GM12891 (cell line): ENCODE data around the gene RFC2.
A peak's percentile ranks its signal among the peaks of the same experiment; 100 is the strongest.

Experiments
- DNase-seq: peaks from one replicate; pipeline ENCODE4 v3.0.0; 2011; ENCODE audit warnings: low spot score; ENCODE audit not compliant: insufficient read length
- FAIRE-seq: peaks from 2 replicates; lab custom pipeline; 2011; peaks lifted over from hg19 to GRCh38; lab: Jason Lieb, UNC
- PAX5 ChIP-seq: IDR thresholded peaks from 2 replicates; pipeline ENCODE4 v1.6.1; 2011; ENCODE audit warnings: low read length, moderate library complexity, mild to moderate bottlenecking; ENCODE audit not compliant: insufficient read depth, severe bottlenecking
- POLR2A ChIP-seq: IDR thresholded peaks from 2 replicates; pipeline ENCODE4 v1.6.1; 2011; ENCODE audit warnings: low read depth, low read length, control low read depth
- POLR2AphosphoS5 ChIP-seq: IDR thresholded peaks from 2 replicates; pipeline ENCODE4 v1.6.1; 2011; ENCODE audit warnings: low read depth, low read length, control low read depth
- POU2F2 ChIP-seq: IDR thresholded peaks from 2 replicates; pipeline ENCODE4 v1.6.1; 2011; ENCODE audit warnings: low read depth, mild to moderate bottlenecking, control low read depth, low read length, moderate library complexity
- SPI1 ChIP-seq: IDR thresholded peaks from 2 replicates; pipeline ENCODE4 v1.6.1; 2011; ENCODE audit warnings: low read depth, low read length, control low read depth
- TAF1 ChIP-seq: IDR thresholded peaks from 2 replicates; pipeline ENCODE4 v1.6.1; 2011; ENCODE audit warnings: low read depth, low read length, control low read depth

The RFC2 gene

GRCh38 chr7:74290981-74291441 is 36.8 kb upstream of the RFC2 start:
- DNase-seq = no peak
- no peak for FAIRE-seq
- TF ChIP-seq POLR2AphosphoS5 (no peak), POLR2A (no peak), PAX5 (no peak), SPI1 (no peak), TAF1 (no peak), POU2F2 (no peak)

- DNase-seq (no peak), FAIRE-seq (peak; percentile 50)
- TF ChIP-seq POU2F2 (no peak), SPI1 (no peak), POLR2AphosphoS5 (no peak), POLR2A (no peak), PAX5 (no peak), TAF1 (no peak)
These were observed 36.4 kb upstream of the RFC2 start for GRCh38 chr7:74290553-74290950.

- TF ChIP-seq POU2F2 = no peak
- DNase-seq (peak; percentile 41), FAIRE-seq (peak; percentile 62)
These were observed 35.7 kb upstream of the RFC2 start for GRCh38 chr7:74289659-74290552.

GRCh38 chr7:74289018-74289658 is 34.9 kb upstream of the RFC2 start, which contains the start of gene CLIP2:
Gene CLIP2 (plus strand): TSS chr7:74289407. CDS start chr7:74317547, 28,140 bp downstream.
- TF ChIP-seq TAF1 = no peak
- no peak for TF ChIP-seq PAX5
- TF ChIP-seq POLR2AphosphoS5 = no peak
- TF ChIP-seq SPI1 = no peak
- no peak for TF ChIP-seq POLR2A
- TF ChIP-seq POU2F2 = no peak
- FAIRE-seq (peak; percentile 59), DNase-seq (peak; percentile 87)

GRCh38 chr7:74288034-74288881 is 34.1 kb upstream of the RFC2 start:
- DNase-seq (no peak), FAIRE-seq (peak; percentile 20)
- TF ChIP-seq POLR2A (no peak), TAF1 (no peak)

- TF ChIP-seq SPI1 (no peak), POLR2AphosphoS5 (no peak), POU2F2 (no peak), PAX5 (no peak), TAF1 (no peak), POLR2A (no peak)
- FAIRE-seq (no peak), DNase-seq (no peak)
These were observed 33.3 kb upstream of the RFC2 start for GRCh38 chr7:74287303-74288033.

- FAIRE-seq (no peak), DNase-seq (no peak)
- TF ChIP-seq TAF1 (no peak), PAX5 (no peak), SPI1 (no peak), POLR2A (no peak), POLR2AphosphoS5 (no peak), POU2F2 (no peak)
These were observed 31.9 kb upstream of the RFC2 start for GRCh38 chr7:74286131-74286530.

GRCh38 chr7:74284781-74285259 is 30.6 kb upstream of the RFC2 start:
- DNase-seq (no peak), FAIRE-seq (no peak)
- no peak for TF ChIP-seq POLR2A
- no peak for TF ChIP-seq SPI1
- no peak for TF ChIP-seq TAF1

GRCh38 chr7:74283858-74284447 is 29.8 kb upstream of the RFC2 start:
- FAIRE-seq (no peak), DNase-seq (no peak)
- TF ChIP-seq SPI1 (no peak), POU2F2 (no peak), PAX5 (no peak), POLR2AphosphoS5 (no peak), TAF1 (no peak), POLR2A (no peak)
